ENCODE data around the gene CCDC15. TPM values are rescaled to one million over a fixed set of nuclear protein-coding genes. Genes with fewer than 3 reads are reported as not detected.
"Not testable (repeated sequence)": the region's sequence is repeated elsewhere in the genome, so short reads cannot be mapped to it uniquely, and the experiment has no call there.

CCDC15 gene
- total and polyA plus RNA-seq, 2 donors (not counting 1 experiment from before 2014, with no cell fraction given): 0.31 to 1.8 TPM

GRCh38 chr11:125088123-125088522 lies 134.1 kb downstream of the CCDC15 start:
- ChIA-PET POLR2A (interaction anchor here (0.7 kb wide), 1 partner anchor 15 kb away, joined by 4 read pairs; no protein-coding TSS in a partner anchor), CTCF (interaction anchor here (1.2 to 2.5 kb wide), 5 partner anchors 9 to 117 kb away, joined by 4 to 13 read pairs (median 5); no protein-coding TSS in a partner anchor)
- Histone ChIP-seq H3K4me1 (ENCODE audit: control insufficient read depth in 2 of 2, insufficient read depth in 2 of 2, low read length in 2 of 2) (no peaks in the 10 kb centered on the region), H3K4me2 (replicated peaks; ENCODE audit: low read depth, low read length, poor library complexity, severe bottlenecking) (no peak overlapping the region), H3K79me2 (ENCODE audit: control insufficient read depth, insufficient read depth, low read length) (no peaks in the 10 kb centered on the region), H4K20me1 (ENCODE audit: control insufficient read depth, insufficient read depth, low read length, poor library complexity, severe bottlenecking) (no peaks in the 10 kb centered on the region), H3K4me3 (ENCODE audit: control extremely low read depth in 1 of 5, extremely low read depth in 1 of 5, insufficient read depth in 1 of 5, low read depth in 2 of 5, low read length in 4 of 5) (no peak overlapping the region), H3K27me3 (replicated peaks in 1 of 4; ENCODE audit: control extremely low read depth in 1 of 4, control insufficient read depth in 3 of 4, insufficient read depth in 4 of 4, low read length in 3 of 4) (no peaks in the 10 kb centered on the region), H3K36me3 (replicated peaks in 1 of 2; ENCODE audit: control extremely low read depth in 1 of 2, control insufficient read depth in 1 of 2, extremely low read depth in 1 of 2, insufficient read depth in 2 of 2, low read length in 1 of 2) (no peaks in the 10 kb centered on the region), H3K9ac (ENCODE audit: low read length) (no peak overlapping the region), H3K9me3 (ENCODE audit: control extremely low read depth in 1 of 3, control insufficient read depth in 2 of 3, insufficient read depth in 1 of 3, low read length in 2 of 3) (no peaks in the 10 kb centered on the region), H2AFZ (ENCODE audit: insufficient read depth, low read depth, low read length, poor library complexity, severe bottlenecking) (no peak overlapping the region), H3K27ac (ENCODE audit: low read length in 2 of 2) (no peak overlapping the region)
- Mint-ChIP-seq H3K9me3 (ENCODE audit: insufficient read depth) (no peaks in the 10 kb centered on the region), H3K27me3 (no peaks in the 10 kb centered on the region), H3K4me1 (no peaks in the 10 kb centered on the region), H3K27ac (no peak overlapping the region), H3K4me3 (no peak overlapping the region)
- intact Hi-C loops (cut with micrococcal nuclease): no loop called here
- WGBS (ENCODE audit: insufficient coverage): 91% methylated on average over 1 of the region's 2 CpGs
- ATAC-seq (ENCODE audit: low read depth) (no peak), DNase-seq (no peak)
- no peak for TF ChIP-seq EZH2 (IDR thresholded peaks at IDR 0.05; ENCODE audit: borderline replicate concordance, insufficient read depth, low read depth, low read length, poor library complexity, severe bottlenecking)
- TF ChIP-seq CTCF (IDR thresholded peaks at IDR 0.05): no peak

- Mint-ChIP-seq H3K4me3 (no peak overlapping the region), H3K4me1 (no peaks in the 10 kb centered on the region), H3K9me3 (ENCODE audit: insufficient read depth) (no peaks in the 10 kb centered on the region), H3K27ac (no peak overlapping the region), H3K27me3 (no peaks in the 10 kb centered on the region)
- H3K27ac ChIP-seq (ENCODE audit: low read length in 2 of 2): no peak overlapping the region
- H4K20me1 ChIP-seq (ENCODE audit: control insufficient read depth, insufficient read depth, low read length, poor library complexity, severe bottlenecking): no peaks in the 10 kb centered on the region
- H3K36me3 ChIP-seq (replicated peaks in 1 of 2; ENCODE audit: control extremely low read depth in 1 of 2, control insufficient read depth in 1 of 2, extremely low read depth in 1 of 2, insufficient read depth in 2 of 2, low read length in 1 of 2): no peaks in the 10 kb centered on the region
- no peak for TF ChIP-seq CTCF (IDR thresholded peaks at IDR 0.05)
- TF ChIP-seq EZH2 (IDR thresholded peaks at IDR 0.05; ENCODE audit: borderline replicate concordance, insufficient read depth, low read depth, low read length, poor library complexity, severe bottlenecking): no peak
- H2AFZ ChIP-seq (ENCODE audit: insufficient read depth, low read depth, low read length, poor library complexity, severe bottlenecking): no peak overlapping the region
- no peak overlapping the region for H3K9ac ChIP-seq (ENCODE audit: low read length)
- no peak for DNase-seq
- no peak for ATAC-seq (ENCODE audit: low read depth)
- CTCF ChIA-PET: interaction anchor here (0.6 to 2.5 kb wide), 9 partner anchors 9 to 258 kb away, joined by 3 to 13 read pairs (median 5); no protein-coding TSS in a partner anchor
- POLR2A ChIA-PET: no interaction called here
- H3K9me3 ChIP-seq (ENCODE audit: control extremely low read depth in 1 of 3, control insufficient read depth in 2 of 3, insufficient read depth in 1 of 3, low read length in 2 of 3): no peaks in the 10 kb centered on the region
- intact Hi-C loops (cut with micrococcal nuclease): no loop called here
- H3K4me2 ChIP-seq (replicated peaks; ENCODE audit: low read depth, low read length, poor library complexity, severe bottlenecking): no peak overlapping the region
- H3K79me2 ChIP-seq (ENCODE audit: control insufficient read depth, insufficient read depth, low read length): no peaks in the 10 kb centered on the region
- WGBS (ENCODE audit: insufficient coverage): 91% methylated on average over 18 of the region's 20 CpGs
- H3K4me3 ChIP-seq (ENCODE audit: control extremely low read depth in 1 of 5, extremely low read depth in 1 of 5, insufficient read depth in 1 of 5, low read depth in 2 of 5, low read length in 4 of 5): no peak overlapping the region
- no peaks in the 10 kb centered on the region for H3K27me3 ChIP-seq (replicated peaks in 1 of 4; ENCODE audit: control extremely low read depth in 1 of 4, control insufficient read depth in 3 of 4, insufficient read depth in 4 of 4, low read length in 3 of 4)
- no peaks in the 10 kb centered on the region for H3K4me1 ChIP-seq (ENCODE audit: control insufficient read depth in 2 of 2, insufficient read depth in 2 of 2, low read length in 2 of 2)
Measured at GRCh38 chr11:125088576-125089455, 134.8 kb downstream of the CCDC15 start.

GRCh38 chr11:125089481-125089880 lies 135.5 kb downstream of the CCDC15 start:
- H3K36me3 ChIP-seq (replicated peaks in 1 of 2; ENCODE audit: control extremely low read depth in 1 of 2, control insufficient read depth in 1 of 2, extremely low read depth in 1 of 2, insufficient read depth in 2 of 2, low read length in 1 of 2); H3K4me1 ChIP-seq (ENCODE audit: control insufficient read depth in 2 of 2, insufficient read depth in 2 of 2, low read length in 2 of 2); H3K27me3 ChIP-seq (replicated peaks in 1 of 4; ENCODE audit: control extremely low read depth in 1 of 4, control insufficient read depth in 3 of 4, insufficient read depth in 4 of 4, low read length in 3 of 4); H3K4me3 ChIP-seq (ENCODE audit: control extremely low read depth in 1 of 5, extremely low read depth in 1 of 5, insufficient read depth in 1 of 5, low read depth in 2 of 5, low read length in 4 of 5); H3K4me3 Mint-ChIP-seq; H3K27me3 Mint-ChIP-seq; H3K9ac ChIP-seq (ENCODE audit: low read length); H3K4me2 ChIP-seq (replicated peaks; ENCODE audit: low read depth, low read length, poor library complexity, severe bottlenecking); H3K27ac Mint-ChIP-seq; H3K27ac ChIP-seq (ENCODE audit: low read length in 2 of 2); H3K9me3 ChIP-seq (ENCODE audit: control extremely low read depth in 1 of 3, control insufficient read depth in 2 of 3, insufficient read depth in 1 of 3, low read length in 2 of 3); H4K20me1 ChIP-seq (ENCODE audit: control insufficient read depth, insufficient read depth, low read length, poor library complexity, severe bottlenecking); H2AFZ ChIP-seq (ENCODE audit: insufficient read depth, low read depth, low read length, poor library complexity, severe bottlenecking); H3K79me2 ChIP-seq (ENCODE audit: control insufficient read depth, insufficient read depth, low read length); ATAC-seq (ENCODE audit: low read depth); DNase-seq; intact Hi-C loops (cut with micrococcal nuclease); H3K9me3 Mint-ChIP-seq (ENCODE audit: insufficient read depth); H3K4me1 Mint-ChIP-seq: not testable (repeated sequence)
- WGBS (ENCODE audit: insufficient coverage): 97% methylated on average over 28 of the region's 31 CpGs
- ChIA-PET CTCF (interaction anchor here (0.6 to 5.1 kb wide), 10 partner anchors 8 to 257 kb away, joined by 3 to 64 read pairs (median 6); no protein-coding TSS in a partner anchor), POLR2A (interaction anchor here (1.4 kb wide), 1 partner anchor 53 kb away, joined by 4 read pairs; no protein-coding TSS in a partner anchor)

Data from B cell (primary cell).